Measurements from ENCODE around the gene RPL28.

RPL28 gene

DNA sequence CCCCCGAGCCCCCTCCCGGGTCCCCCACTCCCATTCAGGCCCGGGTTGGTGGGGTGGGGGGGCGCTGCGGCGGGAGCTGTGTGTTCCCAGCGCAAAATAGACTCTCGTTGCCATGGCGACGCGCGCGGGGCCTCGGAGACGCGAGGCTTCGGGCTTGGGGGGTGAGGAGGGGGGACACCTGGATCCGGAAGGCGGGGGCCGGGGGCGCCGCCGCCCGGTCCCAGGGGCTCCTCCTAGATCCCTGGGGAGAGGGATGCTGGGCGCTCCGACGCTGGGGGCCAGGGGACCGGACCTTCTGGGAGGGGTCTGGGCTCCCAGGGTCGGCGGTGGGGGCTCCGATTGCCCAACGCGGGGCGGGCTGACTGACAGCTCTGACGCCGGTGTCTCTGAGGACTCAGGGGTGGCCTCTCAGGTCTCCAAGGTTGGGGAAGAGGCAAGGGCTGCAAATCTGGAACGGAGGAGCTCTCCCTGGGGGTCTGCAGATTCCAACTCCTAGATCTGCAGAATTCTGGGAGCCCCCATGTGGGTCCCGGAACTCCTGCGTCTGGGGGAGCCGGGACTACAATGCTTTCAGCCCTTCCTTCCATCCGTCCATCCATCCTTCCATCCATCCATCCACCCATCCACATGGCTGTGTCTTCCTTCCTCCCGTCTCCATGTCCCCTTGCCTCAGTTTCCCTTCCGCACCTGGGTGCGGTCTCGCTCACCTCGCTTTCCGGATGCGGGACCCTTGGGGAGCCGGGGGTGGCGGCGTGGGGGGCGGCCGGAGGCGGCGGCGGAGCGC is 66.4 kb downstream of the RPL28 start:
- TF ChIP-seq, protein P1, sequence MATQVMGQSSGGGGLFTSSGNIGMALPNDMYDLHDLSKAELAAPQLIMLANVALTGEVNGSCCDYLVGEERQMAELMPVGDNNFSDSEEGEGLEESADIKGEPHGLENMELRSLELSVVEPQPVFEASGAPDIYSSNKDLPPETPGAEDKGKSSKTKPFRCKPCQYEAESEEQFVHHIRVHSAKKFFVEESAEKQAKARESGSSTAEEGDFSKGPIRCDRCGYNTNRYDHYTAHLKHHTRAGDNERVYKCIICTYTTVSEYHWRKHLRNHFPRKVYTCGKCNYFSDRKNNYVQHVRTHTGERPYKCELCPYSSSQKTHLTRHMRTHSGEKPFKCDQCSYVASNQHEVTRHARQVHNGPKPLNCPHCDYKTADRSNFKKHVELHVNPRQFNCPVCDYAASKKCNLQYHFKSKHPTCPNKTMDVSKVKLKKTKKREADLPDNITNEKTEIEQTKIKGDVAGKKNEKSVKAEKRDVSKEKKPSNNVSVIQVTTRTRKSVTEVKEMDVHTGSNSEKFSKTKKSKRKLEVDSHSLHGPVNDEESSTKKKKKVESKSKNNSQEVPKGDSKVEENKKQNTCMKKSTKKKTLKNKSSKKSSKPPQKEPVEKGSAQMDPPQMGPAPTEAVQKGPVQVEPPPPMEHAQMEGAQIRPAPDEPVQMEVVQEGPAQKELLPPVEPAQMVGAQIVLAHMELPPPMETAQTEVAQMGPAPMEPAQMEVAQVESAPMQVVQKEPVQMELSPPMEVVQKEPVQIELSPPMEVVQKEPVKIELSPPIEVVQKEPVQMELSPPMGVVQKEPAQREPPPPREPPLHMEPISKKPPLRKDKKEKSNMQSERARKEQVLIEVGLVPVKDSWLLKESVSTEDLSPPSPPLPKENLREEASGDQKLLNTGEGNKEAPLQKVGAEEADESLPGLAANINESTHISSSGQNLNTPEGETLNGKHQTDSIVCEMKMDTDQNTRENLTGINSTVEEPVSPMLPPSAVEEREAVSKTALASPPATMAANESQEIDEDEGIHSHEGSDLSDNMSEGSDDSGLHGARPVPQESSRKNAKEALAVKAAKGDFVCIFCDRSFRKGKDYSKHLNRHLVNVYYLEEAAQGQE (IDR thresholded peaks at IDR 0.05; ENCODE audit: insufficient replicate concordance, low read depth): no peak
- no peak for TF ChIP-seq SPI1 (IDR thresholded peaks at IDR 0.05; ENCODE audit: borderline replicate concordance, low read depth)
- 0 out of 2 replicates have a peak, but pooled peaks have one; percentile 12 for TF ChIP-seq POLR2AphosphoS5 (IDR thresholded peaks at IDR 0.05; ENCODE audit: low read depth)
- TF ChIP-seq, protein P2, sequence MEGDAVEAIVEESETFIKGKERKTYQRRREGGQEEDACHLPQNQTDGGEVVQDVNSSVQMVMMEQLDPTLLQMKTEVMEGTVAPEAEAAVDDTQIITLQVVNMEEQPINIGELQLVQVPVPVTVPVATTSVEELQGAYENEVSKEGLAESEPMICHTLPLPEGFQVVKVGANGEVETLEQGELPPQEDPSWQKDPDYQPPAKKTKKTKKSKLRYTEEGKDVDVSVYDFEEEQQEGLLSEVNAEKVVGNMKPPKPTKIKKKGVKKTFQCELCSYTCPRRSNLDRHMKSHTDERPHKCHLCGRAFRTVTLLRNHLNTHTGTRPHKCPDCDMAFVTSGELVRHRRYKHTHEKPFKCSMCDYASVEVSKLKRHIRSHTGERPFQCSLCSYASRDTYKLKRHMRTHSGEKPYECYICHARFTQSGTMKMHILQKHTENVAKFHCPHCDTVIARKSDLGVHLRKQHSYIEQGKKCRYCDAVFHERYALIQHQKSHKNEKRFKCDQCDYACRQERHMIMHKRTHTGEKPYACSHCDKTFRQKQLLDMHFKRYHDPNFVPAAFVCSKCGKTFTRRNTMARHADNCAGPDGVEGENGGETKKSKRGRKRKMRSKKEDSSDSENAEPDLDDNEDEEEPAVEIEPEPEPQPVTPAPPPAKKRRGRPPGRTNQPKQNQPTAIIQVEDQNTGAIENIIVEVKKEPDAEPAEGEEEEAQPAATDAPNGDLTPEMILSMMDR (IDR thresholded peaks at IDR 0.05; ENCODE audit: insufficient read depth, low read length): no peak
- no peak for TF ChIP-seq GABPA (IDR thresholded peaks at IDR 0.05; ENCODE audit: low read depth)
- DNase-seq (ENCODE audit: low read depth in 1 of 2, low spot score in 1 of 2): no peak
- Histone ChIP-seq H3K4me3 (replicated peaks; ENCODE audit: insufficient read depth, low read length) (no peak overlapping the region), H3K27ac (replicated peaks) (no peak overlapping the region), H3K27me3 (ENCODE audit: insufficient read depth, poor library complexity, severe bottlenecking) (peaks cover 9% of the 10 kb centered on the region)
